ENCODE results near the gene ARHGEF33. TPM values are rescaled to one million over a fixed set of nuclear protein-coding genes. Genes with fewer than 3 reads are reported as not detected.
"Not testable (repeated sequence)": the region's sequence is repeated elsewhere in the genome, so short reads cannot be mapped to it uniquely, and the experiment has no call there.

Gene ARHGEF33
- total RNA-seq, 2 donors from 2014 or later: 0.32 to 0.35 TPM

GRCh38 chr2:38934742-38935141 is 45.1 kb downstream of the ARHGEF33 start:
- Histone ChIP-seq H3K9ac (ENCODE audit: low read depth in 2 of 2, low read length in 2 of 2) (no peak overlapping the region), H3K4me1 (no peaks in the 10 kb centered on the region), H3K27ac (no peak overlapping the region), H3K36me3 (no peaks in the 10 kb centered on the region), H3K9me3 (no peaks in the 10 kb centered on the region), H3K4me3 (no peak overlapping the region), H3K27me3 (no peaks in the 10 kb centered on the region)
- no peak for DNase-seq
- no peak for TF ChIP-seq CTCF (IDR thresholded peaks at IDR 0.05)
- intact Hi-C loops (cut with DNase I): no loop called here

- no peak for DNase-seq
- H3K27ac ChIP-seq: no peak overlapping the region
- H3K9ac ChIP-seq (ENCODE audit: low read depth in 2 of 2, low read length in 2 of 2): no peak overlapping the region
- no peak for TF ChIP-seq CTCF (IDR thresholded peaks at IDR 0.05)
- H3K9me3 ChIP-seq: no peaks in the 10 kb centered on the region
- no peaks in the 10 kb centered on the region for H3K36me3 ChIP-seq
- H3K4me3 ChIP-seq: no peak overlapping the region
- no peaks in the 10 kb centered on the region for H3K4me1 ChIP-seq
- H3K27me3 ChIP-seq: no peaks in the 10 kb centered on the region
- intact Hi-C loops (cut with DNase I): no loop called here
These were observed 46.0 kb downstream of the ARHGEF33 start for GRCh38 chr2:38935568-38936172.

- H3K27me3 ChIP-seq; intact Hi-C loops (cut with DNase I); H3K4me1 ChIP-seq; H3K9me3 ChIP-seq; H3K27ac ChIP-seq; H3K9ac ChIP-seq (ENCODE audit: low read depth in 2 of 2, low read length in 2 of 2); DNase-seq; H3K4me3 ChIP-seq; H3K36me3 ChIP-seq: not testable (repeated sequence)
These were observed 46.8 kb downstream of the ARHGEF33 start for GRCh38 chr2:38936516-38936915.

- no peaks in the 10 kb centered on the region for H3K4me1 ChIP-seq
- H3K9me3 ChIP-seq: no peaks in the 10 kb centered on the region
- no peak overlapping the region for H3K4me3 ChIP-seq
- H3K27ac ChIP-seq: no peak overlapping the region
- H3K36me3 ChIP-seq: no peaks in the 10 kb centered on the region
- no peak for DNase-seq
- no peaks in the 10 kb centered on the region for H3K27me3 ChIP-seq
- no peak for TF ChIP-seq CTCF (IDR thresholded peaks at IDR 0.05)
- intact Hi-C loops (cut with DNase I): no loop called here
- no peak overlapping the region for H3K9ac ChIP-seq (ENCODE audit: low read depth in 2 of 2, low read length in 2 of 2)
These were observed 47.9 kb downstream of the ARHGEF33 start for GRCh38 chr2:38937548-38937947.

- Histone ChIP-seq H3K9ac (ENCODE audit: low read depth in 2 of 2, low read length in 2 of 2) (no peak overlapping the region), H3K27me3 (no peaks in the 10 kb centered on the region), H3K4me1 (no peaks in the 10 kb centered on the region), H3K27ac (no peak overlapping the region), H3K36me3 (no peaks in the 10 kb centered on the region), H3K9me3 (no peaks in the 10 kb centered on the region), H3K4me3 (no peak overlapping the region)
- DNase-seq: no peak
- TF ChIP-seq CTCF (IDR thresholded peaks at IDR 0.05): no peak
- intact Hi-C loops (cut with DNase I): loop anchor here (10.0 kb wide), 1 partner anchor 94 kb away; no protein-coding TSS in a partner anchor
These were observed 51.1 kb downstream of the ARHGEF33 start for GRCh38 chr2:38940746-38941145.

GRCh38 chr2:38943784-38944183 is 54.1 kb downstream of the ARHGEF33 start:
- no peak for TF ChIP-seq CTCF (IDR thresholded peaks at IDR 0.05)

More at GRCh38 chr2:38943784-38944183, 54.1 kb downstream of the ARHGEF33 start:
- DNase-seq: no peak
- H3K9ac ChIP-seq (ENCODE audit: low read depth in 2 of 2, low read length in 2 of 2): no peak overlapping the region
- no peaks in the 10 kb centered on the region for H3K36me3 ChIP-seq
- intact Hi-C loops (cut with DNase I): loop anchor here (10.0 kb wide), 1 partner anchor 91 kb away; no protein-coding TSS in a partner anchor
- no peak overlapping the region for H3K4me3 ChIP-seq
- no peaks in the 10 kb centered on the region for H3K4me1 ChIP-seq
- no peaks in the 10 kb centered on the region for H3K9me3 ChIP-seq
- H3K27ac ChIP-seq: no peak overlapping the region
- no peaks in the 10 kb centered on the region for H3K27me3 ChIP-seq

Measured in colonic mucosa (tissue), 4 donors.